Measurements from ENCODE around the gene ZNF639.

GRCh38 chr3:179279837-179280236, 43.0 kb upstream of the ZNF639 start:
- TF ChIP-seq CTCF (IDR thresholded peaks at IDR 0.05) (no peak), POLR2A (IDR thresholded peaks at IDR 0.05; ENCODE audit: low read depth) (no peak), POLR2AphosphoS5 (IDR thresholded peaks at IDR 0.05) (no peak), EP300 (IDR thresholded peaks at IDR 0.05) (no peak)

Data from esophagus muscularis mucosa (tissue), 4 donors.